Upper lobe of left lung (tissue), 4 donors: ENCODE results near the gene MRPL48.

ENCODE experiments used
- CTCF ChIP-seq, 6 experiments: fragments of 450-650 bp in 4 of 6; fragments of 200-600 bp in 2 of 6; sonication (generic) in 2 of 6; IDR thresholded peaks; one replicate each; pipeline ENCODE4 v1.5.1; 2016 to 2019; ENCODE audit warnings: antibody characterized with exemption in 6 of 6
- POLR2A ChIP-seq, 4 donors: fragments of 450-650 bp; IDR thresholded peaks; one replicate each; pipeline ENCODE4 v1.5.1; 2016 to 2017; ENCODE audit warnings: antibody characterized with exemption in 4 of 4, mild to moderate bottlenecking in 2 of 4
- POLR2AphosphoS5 ChIP-seq, 2 donors: sonication (generic); formaldehyde crosslinking; IDR thresholded peaks; one replicate each; pipeline ENCODE4 v1.5.1; 2017; ENCODE audit warnings: antibody characterized with exemption in 2 of 2

GRCh38 chr11:73755670-73756069 is 32.0 kb upstream of the MRPL48 start:
- TF ChIP-seq CTCF (IDR thresholded peaks at IDR 0.05) (no peak), POLR2A (IDR thresholded peaks at IDR 0.05) (no peak), POLR2AphosphoS5 (IDR thresholded peaks at IDR 0.05) (no peak)
